Nucleus accumbens (tissue), 56 donors: ENCODE measurements around the gene KCNA3.

Experiments
- DNase-seq, 56 donors: peaks; one replicate each; lab custom pipeline; 2025; lab: John Stamatoyannopoulos, UW

KCNA3 gene

DNA sequence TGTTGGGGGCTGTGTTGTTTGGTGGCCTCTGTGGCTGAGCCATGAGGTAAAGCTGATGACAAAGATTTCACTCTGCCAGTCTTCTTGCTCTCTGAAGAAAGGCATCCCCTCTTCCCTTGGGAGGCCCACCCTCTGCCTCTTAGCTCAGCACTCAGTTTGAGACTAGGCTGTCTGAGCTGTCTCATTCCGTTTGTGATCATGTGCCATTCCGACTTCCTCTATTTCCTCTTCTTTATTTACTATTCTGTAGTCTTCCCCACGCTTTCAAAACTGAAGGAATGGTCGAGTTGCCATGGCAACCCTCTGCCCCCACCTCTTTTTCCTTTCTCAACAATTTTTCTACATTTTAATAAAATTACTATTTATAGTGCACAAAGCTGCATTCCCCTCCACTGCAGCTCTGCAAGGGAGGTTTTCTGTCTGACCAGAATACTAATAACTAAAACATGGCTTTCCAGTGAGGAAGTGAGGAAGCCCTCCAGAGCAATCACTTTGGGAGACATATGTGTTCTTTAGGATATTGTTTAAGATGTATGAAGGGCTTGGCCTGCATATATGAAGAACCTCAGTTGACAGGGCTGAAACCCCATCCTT is 30.8 kb downstream of the KCNA3 start:
- peak in 4 of 56 donors; percentile 9 to 24 (median 21) for DNase-seq

- no peak for DNase-seq
These were observed 34.9 kb downstream of the KCNA3 start for GRCh38 chr1:110639724-110640386.

- DNase-seq = peak in 18 of 56 donors; percentile 16 to 75 (median 45)
These were observed 36.2 kb downstream of the KCNA3 start for GRCh38 chr1:110638556-110638955.

GRCh38 chr1:110638058-110638457 is 36.7 kb downstream of the KCNA3 start:
- no peak for DNase-seq

DNA sequence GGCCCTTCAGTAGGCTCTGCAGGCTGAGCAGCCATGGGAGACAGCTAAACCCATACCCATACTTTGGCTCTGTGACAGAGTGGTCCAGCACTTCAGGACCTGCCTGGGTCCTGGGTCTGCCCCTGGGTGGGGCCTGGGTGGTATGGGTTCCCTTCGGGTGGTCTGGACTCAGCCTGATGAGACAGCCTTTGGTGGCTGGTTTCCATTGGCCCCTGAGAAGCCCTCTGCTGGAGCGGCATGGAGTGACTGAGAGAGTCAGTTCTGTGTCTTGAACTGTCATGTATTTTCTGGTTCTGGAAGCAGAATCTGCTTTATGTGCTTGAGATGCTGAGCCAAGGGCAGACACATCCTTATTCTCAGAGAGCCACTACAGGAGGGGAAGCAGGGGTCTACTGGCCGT is 37.3 kb downstream of the KCNA3 start:
- DNase-seq = peak in 1 of 56 donors; percentile 14

DNA sequence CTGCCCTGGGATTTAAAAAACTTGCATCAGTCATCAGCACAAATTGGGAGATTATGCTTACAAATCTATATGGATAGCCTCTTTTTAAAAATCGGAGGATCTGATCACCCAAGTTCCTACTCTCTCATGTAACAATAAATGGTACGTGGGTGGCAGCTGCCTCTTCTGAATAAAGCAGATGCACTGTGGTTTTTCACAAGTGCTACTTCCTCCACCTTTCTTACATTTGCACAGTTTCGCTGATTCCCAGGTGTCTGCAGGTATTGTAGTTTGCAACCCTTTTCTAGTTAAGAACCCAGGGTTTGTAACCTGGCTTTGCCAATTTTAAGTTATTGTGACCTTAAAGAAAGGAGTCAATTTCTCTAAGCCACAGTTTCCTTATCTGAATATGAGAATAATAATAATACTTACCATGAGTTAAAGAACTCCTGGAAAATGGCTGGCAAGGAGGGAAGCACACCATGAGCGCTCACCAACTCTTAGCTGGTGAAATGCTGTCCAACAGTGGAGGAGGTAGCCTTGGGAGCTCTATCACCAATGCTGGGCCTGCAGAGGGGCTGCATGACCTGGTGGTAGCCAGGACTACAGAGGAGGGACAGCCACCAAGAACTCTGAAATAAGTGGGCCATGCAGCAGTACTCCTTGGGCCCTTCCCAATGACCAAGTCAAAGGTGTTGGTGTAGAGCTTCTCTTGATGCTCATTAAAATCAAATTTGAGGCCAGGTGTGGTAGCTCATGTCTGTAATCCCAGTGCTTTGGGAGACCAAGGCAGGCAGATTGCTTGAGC is 38.4 kb downstream of the KCNA3 start:
- peak in 5 of 56 donors; percentile 14 to 48 (median 28) for DNase-seq

DNA sequence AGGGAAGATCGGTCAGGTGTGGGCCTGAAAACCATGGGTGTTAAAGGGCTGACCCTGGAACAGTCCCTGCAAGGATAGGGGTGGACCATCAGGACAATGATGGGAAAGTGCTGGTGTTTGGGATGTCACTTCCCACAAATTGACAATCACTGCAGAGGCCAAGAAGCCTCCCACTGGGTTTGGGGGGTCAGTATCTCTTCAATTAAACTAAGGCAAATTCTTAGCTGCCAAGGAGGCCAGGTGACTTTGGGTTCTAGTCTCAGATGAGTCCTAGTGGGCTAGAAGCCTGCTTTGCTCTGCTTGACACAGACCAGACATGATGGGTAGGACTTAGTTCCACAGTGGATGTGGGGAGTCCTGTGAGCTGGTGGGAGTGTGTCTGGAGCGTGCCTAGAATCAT is 39.3 kb downstream of the KCNA3 start:
- DNase-seq = no peak

GRCh38 chr1:110634455-110635311 is 40.1 kb downstream of the KCNA3 start:
- DNase-seq = peak in 29 of 56 donors; percentile 14 to 69 (median 36)

GRCh38 chr1:110634086-110634454 is 40.7 kb downstream of the KCNA3 start:
- no peak for DNase-seq

GRCh38 chr1:110633646-110634030 is 41.1 kb downstream of the KCNA3 start:
- no peak for DNase-seq

- DNase-seq = no peak
These were observed 42.7 kb downstream of the KCNA3 start for GRCh38 chr1:110631836-110632620.

- DNase-seq = peak in 40 of 56 donors; percentile 8 to 76 (median 35)
These were observed 43.7 kb downstream of the KCNA3 start for GRCh38 chr1:110630839-110631663.

DNA sequence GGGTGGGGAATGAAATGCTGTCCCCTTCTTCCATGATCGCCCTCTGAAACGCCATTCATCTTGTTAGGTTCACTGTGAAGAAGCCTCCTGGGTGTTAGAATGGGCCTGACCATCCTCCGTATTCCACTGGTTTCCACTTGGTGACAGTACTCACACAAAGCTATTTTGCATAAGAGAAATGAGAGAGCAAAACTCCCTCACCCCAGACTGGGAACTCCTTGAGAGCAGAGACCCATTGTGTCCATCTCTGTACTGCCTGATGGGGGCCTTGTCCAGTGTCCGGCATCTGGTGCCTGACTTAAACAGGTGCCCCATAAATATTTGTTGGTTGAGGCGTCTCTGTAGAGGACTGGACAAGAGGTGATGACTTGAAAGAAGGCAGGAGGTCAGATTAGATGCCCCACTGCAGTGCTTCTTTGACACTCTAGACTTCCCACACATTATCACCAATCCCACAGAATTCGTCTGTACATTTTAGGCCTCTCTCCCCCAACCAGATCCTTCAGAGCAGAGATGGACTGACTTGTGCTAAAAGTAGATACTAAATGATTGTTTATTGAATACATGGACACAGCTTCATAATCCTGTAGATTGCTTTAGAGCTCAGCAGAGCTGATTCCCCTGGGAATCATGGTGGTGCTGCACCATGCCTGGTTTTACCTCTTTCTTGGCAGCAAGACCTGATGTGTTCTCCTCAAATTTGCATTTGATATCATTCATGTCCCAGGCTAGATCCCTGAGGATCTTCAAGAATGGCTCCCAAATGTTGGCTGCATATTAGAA is 46.2 kb downstream of the KCNA3 start:
- DNase-seq = no peak

DNA sequence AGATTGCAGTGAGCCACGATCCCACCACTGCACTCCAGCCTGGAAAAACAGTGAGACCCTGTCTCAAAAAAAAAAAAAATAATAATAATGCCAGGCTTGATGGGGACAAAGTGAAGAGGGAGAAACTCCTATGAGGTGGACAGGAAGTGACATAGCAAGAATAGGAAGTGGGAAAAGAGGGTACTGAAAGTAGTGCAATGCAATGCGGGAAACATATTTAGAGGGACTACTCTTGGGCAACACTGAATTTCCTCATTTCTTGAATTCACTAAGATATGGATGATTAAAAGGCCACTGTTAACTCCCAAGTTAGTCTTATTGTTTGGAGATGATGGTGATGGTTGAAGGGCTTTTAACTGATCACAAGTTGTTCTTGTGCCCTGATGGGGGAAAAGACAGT is 47.0 kb downstream of the KCNA3 start:
- no peak for DNase-seq

DNA sequence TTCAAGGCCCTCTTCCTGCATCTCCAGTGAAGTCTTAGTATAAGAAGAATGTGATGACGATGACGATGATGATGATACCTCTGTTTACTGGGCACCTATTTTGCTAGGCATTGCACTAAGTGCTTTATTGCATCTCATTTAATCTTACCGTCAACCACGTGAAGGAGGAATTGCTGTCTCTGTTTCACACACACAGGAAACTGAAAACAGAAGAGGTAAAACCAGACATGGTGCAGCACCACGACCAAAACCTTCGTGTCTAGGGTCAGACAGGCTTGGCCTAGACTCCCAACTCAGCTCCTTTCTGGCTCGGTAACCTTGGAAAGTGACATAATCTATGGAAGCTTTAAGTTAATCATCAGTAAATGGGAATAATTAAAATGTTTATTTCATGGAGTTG is 47.9 kb downstream of the KCNA3 start:
- no peak for DNase-seq
